ENCODE measurements around the gene TTC14.

TTC14 gene

DNA sequence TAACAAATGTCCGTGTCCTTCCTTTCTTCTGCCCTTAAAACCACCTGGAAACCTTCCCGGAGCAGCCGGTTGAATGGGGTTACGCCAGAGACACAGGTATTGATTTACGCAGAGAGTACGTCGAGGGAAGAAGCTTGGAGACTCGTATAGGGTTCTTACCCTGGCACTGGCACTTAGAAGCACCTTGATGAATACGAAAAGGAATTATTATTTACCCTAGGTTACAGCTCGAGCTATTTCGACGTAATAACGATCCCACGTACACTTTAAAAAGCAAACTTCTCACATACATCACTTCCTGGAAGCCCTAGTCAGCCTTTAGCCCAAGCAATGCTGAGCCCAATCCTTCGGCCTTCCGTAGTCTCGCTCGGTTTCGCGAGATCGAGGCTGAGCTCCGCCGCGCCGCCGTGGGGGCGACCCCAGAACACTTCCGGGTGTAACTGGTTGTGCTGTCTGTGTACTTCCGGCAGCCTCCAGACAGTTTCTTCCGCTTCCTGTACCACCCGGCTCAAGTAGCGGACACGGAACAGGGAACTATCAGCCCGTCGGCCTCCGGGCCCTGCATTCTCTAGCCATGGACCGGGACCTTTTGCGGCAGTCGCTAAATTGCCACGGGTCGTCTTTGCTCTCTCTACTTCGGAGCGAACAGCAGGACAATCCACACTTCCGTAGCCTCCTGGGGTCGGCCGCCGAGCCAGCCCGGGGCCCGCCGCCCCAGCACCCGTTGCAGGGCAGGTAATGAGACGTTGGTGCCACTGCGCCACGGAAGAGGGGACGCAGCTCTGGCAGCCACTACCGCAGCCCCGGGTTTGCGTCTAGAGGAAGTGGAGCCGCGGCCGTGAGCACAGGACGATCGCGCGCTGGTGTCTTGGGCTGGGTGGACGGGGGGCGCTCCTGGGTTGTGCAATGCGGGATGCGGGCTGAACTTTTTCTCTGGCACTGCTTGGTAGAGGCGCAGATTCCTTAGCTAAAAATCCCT is at the start of gene TTC14:
Gene TTC14 (plus strand): TSS at position 476 of the 979 bp plus-strand sequence. CDS start 99 bp downstream, at position 575.
- peak; percentile 84 for DNase-seq (ENCODE audit: low read depth)
- no peak for TF ChIP-seq CTCF (conservative IDR thresholded peaks at IDR 0.05; ENCODE audit: low read depth, low read length)
- H3K4me3 ChIP-seq (ENCODE audit: low read length) = peak within 1 kb of the TSS; percentile 91

GRCh38 chr3:180563406-180563805 is 38.6 kb upstream of the TTC14 start:
- no peak overlapping the region for H3K4me3 ChIP-seq (ENCODE audit: low read length)
- no peak for TF ChIP-seq CTCF (conservative IDR thresholded peaks at IDR 0.05; ENCODE audit: low read depth, low read length)
- DNase-seq (ENCODE audit: low read depth) = no peak

GRCh38 chr3:180564676-180565075 is 37.3 kb upstream of the TTC14 start:
- H3K4me3 ChIP-seq (ENCODE audit: low read length) = no peak overlapping the region
- TF ChIP-seq CTCF (conservative IDR thresholded peaks at IDR 0.05; ENCODE audit: low read depth, low read length) = no peak
- DNase-seq (ENCODE audit: low read depth) = no peak

DNA sequence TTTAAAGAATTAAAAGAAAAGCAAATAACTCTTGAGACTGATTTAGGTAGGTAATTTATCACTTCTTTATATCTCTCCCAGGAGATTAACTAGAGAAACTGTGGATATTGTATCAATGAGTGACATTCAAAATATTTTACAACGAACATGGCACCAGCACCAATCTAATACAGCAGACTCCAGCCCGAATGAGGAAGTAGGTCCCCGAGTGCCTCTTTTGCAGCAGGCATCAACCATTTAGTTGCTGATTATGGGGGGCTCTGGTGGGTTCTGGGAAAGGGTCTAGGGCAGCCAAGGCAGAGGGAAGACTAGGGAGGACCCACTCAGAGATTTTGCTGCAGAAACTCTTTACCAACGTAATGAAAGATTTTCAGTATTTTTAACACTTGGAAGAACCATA is 31.7 kb upstream of the TTC14 start:
- DNase-seq (ENCODE audit: low read depth) = no peak
- TF ChIP-seq CTCF (conservative IDR thresholded peaks at IDR 0.05; ENCODE audit: low read depth, low read length) = no peak

GRCh38 chr3:180571831-180572598 is 29.9 kb upstream of the TTC14 start:
- DNase-seq (ENCODE audit: low read depth) = no peak
- H3K4me3 ChIP-seq (ENCODE audit: low read length) = no peak overlapping the region
- no peak for TF ChIP-seq CTCF (conservative IDR thresholded peaks at IDR 0.05; ENCODE audit: low read depth, low read length)

More for the DNA sequence above, 31.7 kb upstream of the TTC14 start:
- no peak overlapping the region for H3K4me3 ChIP-seq (ENCODE audit: low read length)

DNA sequence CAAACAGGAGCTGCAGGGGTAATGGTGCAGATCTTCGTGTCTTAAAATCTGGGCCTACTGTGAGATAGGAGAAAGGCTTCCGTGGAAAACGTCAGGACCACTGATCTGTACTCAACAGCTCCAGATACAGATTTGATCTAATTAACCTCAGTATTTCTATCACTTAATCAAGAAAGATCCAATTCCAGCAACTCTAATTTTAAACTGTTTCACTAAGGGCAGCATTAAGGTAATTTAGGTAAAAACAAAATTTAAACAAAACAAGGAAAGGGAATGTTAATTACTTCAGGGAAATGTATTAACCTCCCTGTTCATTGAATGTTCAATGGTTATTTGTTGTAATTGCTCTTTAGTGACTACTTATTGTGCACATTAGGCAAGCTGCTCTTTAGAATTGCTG is 26.4 kb upstream of the TTC14 start:
- TF ChIP-seq CTCF (conservative IDR thresholded peaks at IDR 0.05; ENCODE audit: low read depth, low read length) = no peak
- DNase-seq (ENCODE audit: low read depth) = no peak
- no peak overlapping the region for H3K4me3 ChIP-seq (ENCODE audit: low read length)
